BE2C (cell line): ENCODE data around the gene SIRT2.

Experiments
- DNase-seq: peaks from one replicate; pipeline ENCODE4 v3.0.0-alpha.2; 2020
- H3K27me3 ChIP-seq: fragments of 250-450 bp; sonication (Bioruptor Pico); 2 replicates; pipeline ENCODE4 v1.5.1; 2020; ENCODE audit warnings: mild to moderate bottlenecking
- H3K36me3 ChIP-seq: fragments of 250-450 bp; sonication (Bioruptor Pico); 2 replicates; pipeline ENCODE4 v1.5.1; 2020; ENCODE audit warnings: mild to moderate bottlenecking
- H3K4me1 ChIP-seq: fragments of 250-450 bp; sonication (Bioruptor Pico); 2 replicates; pipeline ENCODE4 v1.5.1; 2020
- H3K4me3 ChIP-seq: 2 replicates; pipeline ENCODE4 v1.5.1; 2011; ENCODE audit warnings: low read depth, low read length
- H3K9me3 ChIP-seq: fragments of 250-450 bp; sonication (Bioruptor Pico); 2 replicates; pipeline ENCODE4 v1.5.1; 2020
- TF ChIP-seq, protein P1 (sequence below): IDR thresholded peaks from 2 replicates; pipeline ENCODE4 v1.5.1; 2012; ENCODE audit warnings: mild to moderate bottlenecking, low read depth, low read length

Gene SIRT2

DNA sequence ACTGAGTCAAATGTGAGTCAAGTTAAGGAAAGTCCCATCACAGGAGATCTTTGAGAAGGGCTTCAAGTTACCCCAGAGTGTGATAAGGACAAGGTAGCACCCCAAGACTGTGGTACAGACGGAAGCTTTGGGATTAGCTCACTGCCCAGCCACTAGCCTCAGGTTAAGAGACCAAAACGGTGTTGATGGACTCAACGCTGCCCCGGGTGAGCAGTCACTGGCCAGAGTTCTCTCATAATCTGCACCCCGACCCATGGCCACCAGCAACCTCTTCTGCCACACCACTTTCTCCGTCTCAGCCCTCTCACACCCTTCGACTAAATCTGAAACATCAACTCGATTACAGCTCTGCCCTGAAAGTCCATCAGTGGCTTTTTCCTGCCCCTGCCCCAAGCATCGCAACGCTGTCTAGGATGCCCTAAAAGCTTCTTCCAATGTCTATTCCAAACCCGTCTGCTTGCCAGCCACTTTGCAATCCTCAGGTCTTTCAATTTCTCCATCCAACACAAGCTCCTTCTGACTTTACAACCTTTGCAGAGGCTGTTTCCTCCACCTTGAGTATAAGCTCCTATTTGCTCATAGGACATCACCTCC is 55.2 kb downstream of the SIRT2 start:
- peaks cover 98% of the 10 kb centered on the region for H3K36me3 ChIP-seq
- H3K9me3 ChIP-seq: no peaks in the 10 kb centered on the region
- peaks cover 23% of the 10 kb centered on the region for H3K4me1 ChIP-seq
- TF ChIP-seq, protein P1, sequence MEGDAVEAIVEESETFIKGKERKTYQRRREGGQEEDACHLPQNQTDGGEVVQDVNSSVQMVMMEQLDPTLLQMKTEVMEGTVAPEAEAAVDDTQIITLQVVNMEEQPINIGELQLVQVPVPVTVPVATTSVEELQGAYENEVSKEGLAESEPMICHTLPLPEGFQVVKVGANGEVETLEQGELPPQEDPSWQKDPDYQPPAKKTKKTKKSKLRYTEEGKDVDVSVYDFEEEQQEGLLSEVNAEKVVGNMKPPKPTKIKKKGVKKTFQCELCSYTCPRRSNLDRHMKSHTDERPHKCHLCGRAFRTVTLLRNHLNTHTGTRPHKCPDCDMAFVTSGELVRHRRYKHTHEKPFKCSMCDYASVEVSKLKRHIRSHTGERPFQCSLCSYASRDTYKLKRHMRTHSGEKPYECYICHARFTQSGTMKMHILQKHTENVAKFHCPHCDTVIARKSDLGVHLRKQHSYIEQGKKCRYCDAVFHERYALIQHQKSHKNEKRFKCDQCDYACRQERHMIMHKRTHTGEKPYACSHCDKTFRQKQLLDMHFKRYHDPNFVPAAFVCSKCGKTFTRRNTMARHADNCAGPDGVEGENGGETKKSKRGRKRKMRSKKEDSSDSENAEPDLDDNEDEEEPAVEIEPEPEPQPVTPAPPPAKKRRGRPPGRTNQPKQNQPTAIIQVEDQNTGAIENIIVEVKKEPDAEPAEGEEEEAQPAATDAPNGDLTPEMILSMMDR: no peak
- H3K4me3 ChIP-seq: no peak overlapping the region
- DNase-seq: no peak
- no peaks in the 10 kb centered on the region for H3K27me3 ChIP-seq

DNA sequence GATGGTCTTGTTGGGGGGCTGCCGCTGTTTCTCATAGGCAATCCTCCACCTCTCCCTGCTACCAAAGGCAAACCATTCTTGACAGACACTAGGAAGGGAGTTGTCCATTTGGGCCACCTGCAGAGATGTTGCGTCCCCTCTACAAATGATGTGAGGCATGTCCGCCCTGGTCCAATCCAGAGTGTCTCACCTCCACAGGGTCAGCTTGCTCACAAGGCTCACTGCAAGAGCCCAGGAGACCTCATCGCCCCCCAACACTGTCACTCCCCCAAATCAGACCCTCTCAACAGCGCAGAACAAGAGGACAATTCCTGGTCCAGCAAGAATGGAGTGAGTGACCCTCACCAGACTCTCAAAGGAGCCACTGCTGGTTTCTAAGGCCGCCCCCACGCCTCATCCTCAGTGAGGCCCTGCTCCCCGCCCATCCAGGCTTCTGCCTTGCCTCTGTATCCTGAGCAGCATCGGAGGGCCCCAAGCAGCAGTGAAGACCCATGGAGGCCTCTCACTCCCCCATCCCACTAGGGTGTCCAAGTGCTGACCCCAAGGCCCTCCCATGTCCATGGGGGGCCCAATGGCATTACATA is 56.2 kb downstream of the SIRT2 start:
- no peak for DNase-seq
- H3K4me1 ChIP-seq: peaks cover 32% of the 10 kb centered on the region
- no peaks in the 10 kb centered on the region for H3K9me3 ChIP-seq
- H3K4me3 ChIP-seq: no peak overlapping the region
- TF ChIP-seq, protein P1: no peak
- no peaks in the 10 kb centered on the region for H3K27me3 ChIP-seq
- H3K36me3 ChIP-seq: peaks cover 99% of the 10 kb centered on the region

DNA sequence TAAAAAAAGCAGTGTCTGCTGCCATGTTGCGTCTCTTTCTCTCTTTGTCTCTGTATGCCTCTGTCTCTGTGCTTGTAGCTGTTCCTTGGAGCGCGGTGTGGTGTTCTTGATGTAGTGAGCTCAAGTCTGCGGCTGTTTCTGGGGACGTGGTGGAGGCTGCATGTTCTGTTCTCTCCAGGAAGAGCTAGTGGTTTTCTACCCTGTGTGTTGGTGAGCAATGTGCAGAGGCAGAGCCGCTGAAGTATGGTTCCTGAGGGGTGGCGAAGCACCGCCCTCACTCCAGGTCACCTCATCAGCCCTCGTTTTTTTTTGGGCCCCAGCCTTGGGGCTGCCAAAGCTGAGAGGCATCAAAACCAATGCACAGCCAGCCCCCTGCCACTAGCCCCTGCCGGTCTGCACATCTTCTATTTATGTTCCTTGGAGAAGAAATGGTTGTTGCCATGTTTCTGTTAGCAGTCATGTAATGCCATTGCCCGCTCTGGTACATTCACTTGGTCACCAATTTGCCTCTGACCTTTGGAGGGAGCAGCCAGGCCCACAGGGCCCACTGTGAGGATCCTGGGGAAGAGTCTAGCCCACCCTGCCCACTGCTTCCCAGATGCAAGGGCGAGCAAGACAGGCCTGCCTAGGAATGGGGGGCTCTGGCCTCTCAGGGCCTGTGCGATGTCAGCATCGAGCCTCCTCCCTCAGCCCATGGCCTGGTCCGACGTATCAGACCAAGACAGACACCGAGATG is 56.8 kb downstream of the SIRT2 start:
- no peaks in the 10 kb centered on the region for H3K27me3 ChIP-seq
- DNase-seq: no peak
- H3K4me1 ChIP-seq: peaks cover 38% of the 10 kb centered on the region
- no peak overlapping the region for H3K4me3 ChIP-seq
- TF ChIP-seq, protein P1: no peak
- no peaks in the 10 kb centered on the region for H3K9me3 ChIP-seq
- H3K36me3 ChIP-seq: peaks cover 99% of the 10 kb centered on the region

DNA sequence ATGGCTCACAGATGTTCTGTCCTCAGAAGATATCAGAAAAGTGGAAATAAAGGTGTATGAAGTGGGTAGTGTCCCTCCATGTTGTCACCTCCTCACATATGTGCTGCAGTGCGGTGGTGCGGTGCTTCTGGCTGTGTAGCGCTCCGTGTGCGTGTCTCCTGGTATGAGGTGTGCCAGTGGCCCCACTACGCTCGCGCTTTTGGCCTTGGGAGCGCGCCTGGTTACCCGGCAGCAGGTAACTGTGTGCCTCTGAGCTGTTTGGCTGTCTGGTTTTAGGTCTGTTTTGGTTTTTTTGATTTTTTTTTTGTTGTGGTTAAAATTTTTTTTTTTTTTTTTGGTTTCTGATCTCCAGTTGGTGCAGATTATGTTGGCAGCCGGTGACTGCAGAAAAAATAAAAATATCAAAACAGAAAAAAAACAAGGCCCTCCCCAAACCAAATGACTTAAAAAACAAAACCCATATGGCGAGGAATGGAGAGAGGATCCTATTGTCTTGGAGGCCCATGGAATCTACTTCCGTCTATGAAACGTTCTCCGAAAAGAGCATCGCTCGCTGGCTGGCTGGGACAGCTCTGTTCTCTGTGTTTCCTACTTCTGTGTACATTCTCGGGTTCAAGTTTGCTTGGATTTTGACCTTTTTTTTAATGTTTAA is 57.5 kb downstream of the SIRT2 start:
- Histone ChIP-seq H3K4me3 (no peak overlapping the region), H3K36me3 (peaks cover 99% of the 10 kb centered on the region), H3K4me1 (peaks cover 44% of the 10 kb centered on the region), H3K27me3 (no peaks in the 10 kb centered on the region), H3K9me3 (no peaks in the 10 kb centered on the region)
- TF ChIP-seq, protein P1: no peak
- no peak for DNase-seq

DNA sequence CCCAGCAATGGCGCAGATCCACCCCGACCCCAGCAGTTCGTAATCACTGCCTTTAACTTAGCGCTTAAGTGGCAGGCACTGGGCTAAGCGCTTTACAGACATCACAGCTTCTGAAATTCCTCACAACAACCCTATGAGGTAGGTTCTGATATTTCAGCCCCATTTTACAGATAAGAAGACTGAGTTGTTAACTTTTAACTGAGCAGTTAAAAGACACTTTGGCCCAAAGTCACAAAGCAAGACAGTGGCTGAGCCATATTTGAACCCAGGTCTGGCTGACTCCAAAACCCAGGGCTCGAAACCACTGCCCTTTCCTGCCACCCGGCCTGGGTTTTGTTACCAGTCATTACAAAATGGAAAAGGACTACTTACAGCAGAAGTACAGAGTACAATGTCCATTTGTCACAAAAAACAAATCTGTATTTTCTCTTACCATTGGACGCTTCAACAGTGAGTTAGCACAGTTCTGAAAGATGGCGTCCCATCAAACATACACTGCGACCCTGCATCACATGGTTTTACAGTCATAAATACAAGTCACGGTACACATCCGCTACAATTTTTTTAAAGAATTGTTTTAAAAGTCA is 58.1 kb downstream of the SIRT2 start:
- Histone ChIP-seq H3K4me3 (no peak overlapping the region), H3K4me1 (peaks cover 48% of the 10 kb centered on the region)
- TF ChIP-seq, protein P1: no peak

More for the DNA sequence above, 58.1 kb downstream of the SIRT2 start:
- Histone ChIP-seq H3K36me3 (peaks cover 97% of the 10 kb centered on the region), H3K9me3 (no peaks in the 10 kb centered on the region), H3K27me3 (no peaks in the 10 kb centered on the region)
- DNase-seq: no peak
